K562 (cell line): Measurements from ENCODE around the gene AMBRA1. TPM values are rescaled to one million over a fixed set of nuclear protein-coding genes. Genes with fewer than 3 reads are reported as not detected.

Experiments
- ATF1 ChIP-seq, 2 experiments: fragments of 450-650 bp in 1 of 2; IDR thresholded peaks; 2 replicates each; pipeline ENCODE4 v1.6.1; 2016; ENCODE audit warnings: missing compliant biosample characterization in 1 of 2, missing genetic modification characterization in 1 of 2
- GABPA ChIP-seq: fragments of 200-800 bp; sonication (Bioruptor generic); conservative IDR thresholded peaks from 2 replicates; pipeline ENCODE4 v1.6.1; 2016; ENCODE audit warnings: low read depth, missing genetic modification characterization, missing compliant biosample characterization
- HCFC1 ChIP-seq: IDR thresholded peaks from 2 replicates; pipeline ENCODE4 v1.6.1; 2012; ENCODE audit warnings: low read depth, low read length, improper control_type of control experiment
- JUND ChIP-seq, 2 experiments: IDR thresholded peaks; 2 replicates in 1 of 2; 3 replicates in 1 of 2; pipeline ENCODE4 v1.6.1; 2011; ENCODE audit warnings: borderline replicate concordance in 2 of 2, low read depth in 2 of 2, low read length in 2 of 2, improper control_type of control experiment in 1 of 2, missing biosample characterization in 1 of 2, missing genetic modification characterization in 1 of 2, missing genetic modification reagents in 1 of 2
- MAZ ChIP-seq, 2 experiments: fragments of 450-650 bp in 1 of 2; sonication (generic) in 1 of 2; formaldehyde crosslinking; IDR thresholded peaks in 1 of 2; conservative IDR thresholded peaks in 1 of 2; 2 replicates each; pipeline versions ENCODE4 v1.4.0 to v1.5.0; 2020; ENCODE audit warnings: mild to moderate bottlenecking in 1 of 2, missing genetic modification reagents in 1 of 2
- RBM34 ChIP-seq: fragments of 200-400 bp; formaldehyde crosslinking; IDR thresholded peaks from 2 replicates; pipeline ENCODE4 v1.6.1; 2018; ENCODE audit warnings: low read length, borderline replicate concordance; ENCODE audit not compliant: insufficient read depth
- SIN3A ChIP-seq, 2 experiments: fragments of 150-350 bp in 1 of 2; IDR thresholded peaks; 2 replicates each; pipeline ENCODE4 v1.6.1; 2011 to 2016; ENCODE audit warnings: borderline replicate concordance in 2 of 2, low read depth in 2 of 2, low read length in 2 of 2, mild to moderate bottlenecking in 2 of 2, moderate library complexity in 2 of 2; ENCODE audit not compliant: control insufficient read depth in 1 of 2
- SRSF3 ChIP-seq: fragments of 200-400 bp; formaldehyde crosslinking; IDR thresholded peaks from 2 replicates; pipeline ENCODE4 v1.6.1; 2016; ENCODE audit warnings: mild to moderate bottlenecking, low read length, moderate library complexity; ENCODE audit not compliant: insufficient read depth
- ZEB2 ChIP-seq: fragments of 450-650 bp; IDR thresholded peaks from 2 replicates; pipeline ENCODE4 v1.6.1; 2016
- ZNF143 ChIP-seq: sonication (generic); formaldehyde crosslinking; IDR thresholded peaks from 2 replicates; pipeline ENCODE4 v1.9.0; 2022; ENCODE audit warnings: mild to moderate bottlenecking, missing genetic modification reagents
- ZNF586 ChIP-seq: fragments of 450-650 bp; formaldehyde crosslinking; conservative IDR thresholded peaks from 2 replicates; pipeline ENCODE4 v1.4.0; 2020; ENCODE audit warnings: mild to moderate bottlenecking, moderate library complexity
- polyA plus RNA-seq, 8 experiments: library from polyadenylated mRNA; depleted of rRNA in 4 of 8; stranded (reverse) in 5 of 8; unstranded in 3 of 8; fragments of >200 nt; fragmentation: Nextera tagmentation in 2 of 8; fragmentation: Illumina TruSeq in 1 of 8; extraction: Ambion mirVana in 2 of 8; extraction: Trizol in 1 of 8; gene quantifications; 2 replicates each; pipeline versions ENCODE4 v1.2.1 to v1.2.3, GENCODE V29; 2011 to 2014; ENCODE audit warnings: inconsistent platforms in 1 of 8, missing spikeins in 1 of 8
- total RNA-seq, 7 experiments: library from RNA; depleted of rRNA in 6 of 7; stranded (reverse); fragments of >200 nt in 6 of 7; fragmentation: Illumina TruSeq in 2 of 7; extraction: Trizol in 2 of 7; gene quantifications; 2 replicates each; pipeline versions ENCODE4 v1.2.1 to v1.2.3, GENCODE V29; 2011 to 2021; ENCODE audit warnings: low replicate concordance in 1 of 7
- TF ChIP-seq, protein P1 (sequence below): sonication (generic); formaldehyde crosslinking; IDR thresholded peaks from 2 replicates; pipeline ENCODE4 v1.8.1; 2022; ENCODE audit warnings: missing genetic modification reagents
- TF ChIP-seq, protein P2 (sequence below), 3 experiments: fragments of 200-800 bp in 1 of 3; fragments of 250-450 bp in 1 of 3; fragments of 450-650 bp in 1 of 3; sonication (Bioruptor Pico) in 1 of 3; sonication (Bioruptor generic) in 1 of 3; formaldehyde crosslinking in 1 of 3; IDR thresholded peaks; 2 replicates each; pipeline versions ENCODE4 v1.6.1 to v1.8.0; 2016 to 2022; ENCODE audit warnings: mild to moderate bottlenecking in 2 of 3, missing genetic modification characterization in 2 of 3, missing compliant biosample characterization in 1 of 3, moderate library complexity in 1 of 3
- TF ChIP-seq, protein P3 (sequence below): fragments of 450-650 bp; formaldehyde crosslinking; IDR thresholded peaks from 2 replicates; pipeline ENCODE4 v1.4.0; 2022; ENCODE audit warnings: missing genetic modification characterization
- TF ChIP-seq, protein P4 (sequence below): fragments of 450-650 bp; formaldehyde crosslinking; IDR thresholded peaks from 2 replicates; pipeline ENCODE4 v1.4.0; 2020; ENCODE audit warnings: mild to moderate bottlenecking, moderate library complexity

The AMBRA1 gene
- total and polyA plus RNA-seq, 9 of the 15 experiments (the other 6 are each of a cell fraction or from before 2014, with no cell fraction given): 0.15 to 24.5 (median 13.0) TPM

DNA sequence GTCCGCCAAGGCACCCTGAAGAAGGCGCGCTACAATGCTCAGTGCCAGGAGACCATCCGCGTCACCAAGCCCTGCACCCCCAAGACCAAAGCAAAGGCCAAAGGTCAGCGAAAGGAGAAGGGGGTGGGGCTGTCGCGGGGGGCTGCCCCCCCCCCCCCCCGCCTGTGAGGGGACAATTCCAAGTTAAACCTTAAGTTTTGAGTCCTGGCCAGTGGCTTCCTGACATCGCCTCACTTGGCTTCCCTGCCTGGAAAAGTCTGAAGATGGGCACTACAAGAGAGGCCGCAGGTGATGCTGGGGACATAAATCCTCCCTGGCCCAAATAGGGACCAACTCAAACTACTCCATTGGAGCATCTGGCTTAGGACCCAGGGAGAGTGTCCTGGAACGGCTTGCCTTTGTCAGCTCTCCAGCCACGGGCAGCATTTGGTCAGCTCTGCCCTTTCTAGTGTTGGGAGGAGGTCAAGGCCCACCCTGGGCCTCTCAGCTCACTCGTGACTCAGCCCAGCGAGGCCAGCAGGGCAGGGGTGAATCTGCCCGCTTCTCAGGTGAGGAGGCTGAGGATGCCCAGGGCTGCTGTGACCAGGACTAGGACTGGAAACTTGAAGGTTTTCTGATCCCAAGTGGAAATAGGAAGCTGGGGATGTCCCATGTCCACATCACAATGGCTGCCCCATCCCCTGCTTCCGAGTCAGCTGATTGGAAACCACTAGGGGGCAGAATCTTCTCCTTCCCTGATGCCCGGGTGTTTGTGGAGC, 211.0 kb downstream of the AMBRA1 start (continued):
- TF ChIP-seq SRSF3 (no peak), GABPA (no peak), ZNF586 (no peak), ZNF143 (CRISPR knock-in tag) (0 out of 2 replicates have a peak, but pooled peaks have one; percentile 15), ATF1 (CRISPR knock-in tag; IDR thresholded peaks at IDR 0.05) (no peak), ATF1 (tag; IDR thresholded peaks at IDR 0.05) (no peak), RBM34 (no peak), JUND (IDR thresholded peaks at IDR 0.05; ENCODE audit: borderline replicate concordance, low read depth, low read length) (0 out of 2 replicates have a peak, but pooled peaks have one; percentile 35), JUND (tag; IDR thresholded peaks at IDR 0.05; ENCODE audit: borderline replicate concordance, low read depth, low read length) (no peak; the same call in 2 of the 3 replicates), ZEB2 (no peak), SIN3A (IDR thresholded peaks at IDR 0.05; ENCODE audit: borderline replicate concordance in 2 of 2, control insufficient read depth in 1 of 2, low read depth in 2 of 2, low read length in 2 of 2) (0 out of 4 replicates have a peak, but pooled peaks of 1 of the 2 experiments have one; percentile 35), MAZ (CRISPR knock-in tag; conservative IDR thresholded peaks at IDR 0.05 in 1 of 2, IDR thresholded peaks at IDR 0.05 in 1 of 2) (0 out of 4 replicates have a peak, but pooled peaks of 1 of the 2 experiments have one; percentile 37), HCFC1 (peak; percentile 5; the same call in 1 of the 2 replicates)
- TF ChIP-seq, protein P1, sequence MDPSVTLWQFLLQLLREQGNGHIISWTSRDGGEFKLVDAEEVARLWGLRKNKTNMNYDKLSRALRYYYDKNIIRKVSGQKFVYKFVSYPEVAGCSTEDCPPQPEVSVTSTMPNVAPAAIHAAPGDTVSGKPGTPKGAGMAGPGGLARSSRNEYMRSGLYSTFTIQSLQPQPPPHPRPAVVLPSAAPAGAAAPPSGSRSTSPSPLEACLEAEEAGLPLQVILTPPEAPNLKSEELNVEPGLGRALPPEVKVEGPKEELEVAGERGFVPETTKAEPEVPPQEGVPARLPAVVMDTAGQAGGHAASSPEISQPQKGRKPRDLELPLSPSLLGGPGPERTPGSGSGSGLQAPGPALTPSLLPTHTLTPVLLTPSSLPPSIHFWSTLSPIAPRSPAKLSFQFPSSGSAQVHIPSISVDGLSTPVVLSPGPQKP: no peak
- TF ChIP-seq, protein P2, sequence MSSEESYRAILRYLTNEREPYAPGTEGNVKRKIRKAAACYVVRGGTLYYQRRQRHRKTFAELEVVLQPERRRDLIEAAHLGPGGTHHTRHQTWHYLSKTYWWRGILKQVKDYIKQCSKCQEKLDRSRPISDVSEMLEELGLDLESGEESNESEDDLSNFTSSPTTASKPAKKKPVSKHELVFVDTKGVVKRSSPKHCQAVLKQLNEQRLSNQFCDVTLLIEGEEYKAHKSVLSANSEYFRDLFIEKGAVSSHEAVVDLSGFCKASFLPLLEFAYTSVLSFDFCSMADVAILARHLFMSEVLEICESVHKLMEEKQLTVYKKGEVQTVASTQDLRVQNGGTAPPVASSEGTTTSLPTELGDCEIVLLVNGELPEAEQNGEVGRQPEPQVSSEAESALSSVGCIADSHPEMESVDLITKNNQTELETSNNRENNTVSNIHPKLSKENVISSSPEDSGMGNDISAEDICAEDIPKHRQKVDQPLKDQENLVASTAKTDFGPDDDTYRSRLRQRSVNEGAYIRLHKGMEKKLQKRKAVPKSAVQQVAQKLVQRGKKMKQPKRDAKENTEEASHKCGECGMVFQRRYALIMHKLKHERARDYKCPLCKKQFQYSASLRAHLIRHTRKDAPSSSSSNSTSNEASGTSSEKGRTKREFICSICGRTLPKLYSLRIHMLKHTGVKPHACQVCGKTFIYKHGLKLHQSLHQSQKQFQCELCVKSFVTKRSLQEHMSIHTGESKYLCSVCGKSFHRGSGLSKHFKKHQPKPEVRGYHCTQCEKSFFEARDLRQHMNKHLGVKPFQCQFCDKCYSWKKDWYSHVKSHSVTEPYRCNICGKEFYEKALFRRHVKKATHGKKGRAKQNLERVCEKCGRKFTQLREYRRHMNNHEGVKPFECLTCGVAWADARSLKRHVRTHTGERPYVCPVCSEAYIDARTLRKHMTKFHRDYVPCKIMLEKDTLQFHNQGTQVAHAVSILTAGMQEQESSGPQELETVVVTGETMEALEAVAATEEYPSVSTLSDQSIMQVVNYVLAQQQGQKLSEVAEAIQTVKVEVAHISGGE (CRISPR knock-in tag; IDR thresholded peaks at IDR 0.05): no peak
- TF ChIP-seq, protein P3, sequence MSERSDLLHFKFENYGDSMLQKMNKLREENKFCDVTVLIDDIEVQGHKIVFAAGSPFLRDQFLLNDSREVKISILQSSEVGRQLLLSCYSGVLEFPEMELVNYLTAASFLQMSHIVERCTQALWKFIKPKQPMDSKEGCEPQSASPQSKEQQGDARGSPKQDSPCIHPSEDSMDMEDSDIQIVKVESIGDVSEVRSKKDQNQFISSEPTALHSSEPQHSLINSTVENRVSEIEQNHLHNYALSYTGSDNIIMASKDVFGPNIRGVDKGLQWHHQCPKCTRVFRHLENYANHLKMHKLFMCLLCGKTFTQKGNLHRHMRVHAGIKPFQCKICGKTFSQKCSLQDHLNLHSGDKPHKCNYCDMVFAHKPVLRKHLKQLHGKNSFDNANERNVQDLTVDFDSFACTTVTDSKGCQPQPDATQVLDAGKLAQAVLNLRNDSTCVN (CRISPR knock-in tag): no peak
- TF ChIP-seq, protein P4, sequence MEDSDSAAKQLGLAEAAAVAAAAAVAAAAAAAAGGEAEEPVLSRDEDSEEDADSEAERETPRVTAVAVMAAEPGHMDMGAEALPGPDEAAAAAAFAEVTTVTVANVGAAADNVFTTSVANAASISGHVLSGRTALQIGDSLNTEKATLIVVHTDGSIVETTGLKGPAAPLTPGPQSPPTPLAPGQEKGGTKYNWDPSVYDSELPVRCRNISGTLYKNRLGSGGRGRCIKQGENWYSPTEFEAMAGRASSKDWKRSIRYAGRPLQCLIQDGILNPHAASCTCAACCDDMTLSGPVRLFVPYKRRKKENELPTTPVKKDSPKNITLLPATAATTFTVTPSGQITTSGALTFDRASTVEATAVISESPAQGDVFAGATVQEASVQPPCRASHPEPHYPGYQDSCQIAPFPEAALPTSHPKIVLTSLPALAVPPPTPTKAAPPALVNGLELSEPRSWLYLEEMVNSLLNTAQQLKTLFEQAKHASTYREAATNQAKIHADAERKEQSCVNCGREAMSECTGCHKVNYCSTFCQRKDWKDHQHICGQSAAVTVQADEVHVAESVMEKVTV: no peak
